Small intestine (tissue), 7 donors: ENCODE measurements around the gene C6. TPM values are rescaled to one million over a fixed set of nuclear protein-coding genes. Genes with fewer than 3 reads are reported as not detected.
"Not testable (repeated sequence)": the region's sequence is repeated elsewhere in the genome, so short reads cannot be mapped to it uniquely, and the experiment has no call there.

Source experiments
- DNase-seq, 2 donors: peaks; one replicate each; pipeline versions ENCODE4 v3.0.0 to v3.0.0-alpha.2; 2013
- FAIRE-seq: peaks from 2 replicates; lab custom pipeline; 2012; peaks lifted over from hg19 to GRCh38; lab: Jason Lieb, UNC
- H3K27ac ChIP-seq, 3 donors: one replicate each; pipeline ENCODE4 v1.5.1; 2013; ENCODE audit warnings: low read length in 2 of 3, mild to moderate bottlenecking in 2 of 3, control low read depth in 1 of 3, inconsistent platforms in 1 of 3, low read depth in 1 of 3, moderate library complexity in 1 of 3
- H3K27me3 ChIP-seq, 3 donors: one replicate each; pipeline ENCODE4 v1.6.1; 2013; ENCODE audit warnings: low read length in 3 of 3, inconsistent platforms in 1 of 3; ENCODE audit not compliant: control insufficient read depth in 3 of 3, insufficient read depth in 3 of 3
- H3K36me3 ChIP-seq, 3 donors: one replicate each; pipeline ENCODE4 v1.6.1; 2013; ENCODE audit warnings: low read length in 3 of 3, inconsistent platforms in 1 of 3, low read depth in 1 of 3, mild to moderate bottlenecking in 1 of 3, moderate library complexity in 1 of 3; ENCODE audit not compliant: control insufficient read depth in 3 of 3, insufficient read depth in 2 of 3
- H3K4me1 ChIP-seq, 3 donors: one replicate each; pipeline ENCODE4 v1.6.1; 2013; ENCODE audit warnings: low read length in 2 of 3, inconsistent platforms in 1 of 3, low read depth in 1 of 3, mild to moderate bottlenecking in 1 of 3, moderate library complexity in 1 of 3; ENCODE audit not compliant: control insufficient read depth in 3 of 3, insufficient read depth in 2 of 3
- H3K4me3 ChIP-seq, 3 donors: one replicate each; pipeline ENCODE4 v1.5.1; 2013; ENCODE audit warnings: low read length in 3 of 3, control low read depth in 1 of 3, inconsistent platforms in 1 of 3, low read depth in 1 of 3, mild to moderate bottlenecking in 1 of 3, moderate library complexity in 1 of 3
- H3K9me3 ChIP-seq, 2 donors: one replicate each; pipeline ENCODE4 v1.6.1; 2013; ENCODE audit warnings: low read depth in 1 of 2, low read length in 1 of 2; ENCODE audit not compliant: control insufficient read depth in 2 of 2, insufficient read depth in 1 of 2
- WGBS, 3 donors: extraction: QIAGEN DNeasy Blood & Tissue Kit; methylation state at CpG; one replicate each; pipeline ENCODE4 v1.1.7; 2013; 5-methylcytosine and 5-hydroxymethylcytosine counted together
- polyA plus RNA-seq, 4 donors: library from polyadenylated mRNA; stranded (reverse) in 3 of 4; unstranded in 1 of 4; fragments of 200-250 nt in 3 of 4; fragments of 120-200 nt in 1 of 4; gene quantifications; one replicate each; pipeline versions ENCODE4 v1.2.1 to v1.2.3, GENCODE V29; 2013
- donor health status: healthy with polysubstance abuse.
- donor health status: control.
- donor health status: control.
- donor health status: Bipolar disorder and iron deficiency.
- donor health status: healthy.

The C6 gene
- polyA plus RNA-seq, 4 donors = 0.27 to 122 (median 0.71) TPM

GRCh38 chr5:41214182-41214581, 850 bp upstream of the C6 start:
- Histone ChIP-seq H3K4me1 (peaks cover 0 to 17% (median 0%) of the 10 kb centered on the region in 3 donors), H3K36me3 (no peaks in the 10 kb centered on the region), H3K27ac (peak overlapping the region in 1 of 3 donors; percentile 38), H3K9me3 (no peaks in the 10 kb centered on the region), H3K27me3 (no peaks in the 10 kb centered on the region), H3K4me3 (no peak overlapping the region)
- FAIRE-seq (no peak), DNase-seq (peak in 1 of 2 donors; percentile 44)

- no peaks in the 10 kb centered on the region for H3K36me3 ChIP-seq
- no peaks in the 10 kb centered on the region for H3K9me3 ChIP-seq
- FAIRE-seq (no peak), DNase-seq (no peak)
- peak overlapping the region in 1 of 3 donors; percentile 13 for H3K4me3 ChIP-seq
- H3K4me1 ChIP-seq = peaks cover 0 to 10% (median 0%) of the 10 kb centered on the region in 3 donors
- no peaks in the 10 kb centered on the region for H3K27me3 ChIP-seq
- WGBS, 3 donors = 7 to 64% (median 34%) methylated on average over 1 of the region's 1 CpG
- H3K27ac ChIP-seq = peak overlapping the region in 1 of 3 donors; percentile 38
These were observed 397 bp downstream of the C6 start for GRCh38 chr5:41212935-41213334.

- peak overlapping the region in 1 of 3 donors; percentile 8 for H3K4me3 ChIP-seq
- WGBS, 3 donors = 91 to 93% (median 92%) methylated on average over 4 of the region's 4 CpGs
- no peaks in the 10 kb centered on the region for H3K36me3 ChIP-seq
- DNase-seq (no peak), FAIRE-seq (no peak)
- H3K27me3 ChIP-seq = no peaks in the 10 kb centered on the region
- H3K27ac ChIP-seq = no peak overlapping the region
- peaks cover 0 to 10% (median 0%) of the 10 kb centered on the region in 3 donors for H3K4me1 ChIP-seq
- no peaks in the 10 kb centered on the region for H3K9me3 ChIP-seq
These were observed 1.9 kb downstream of the C6 start for GRCh38 chr5:41211417-41211816.

- H3K4me1 ChIP-seq, H3K27ac ChIP-seq, DNase-seq: not testable (repeated sequence)
These were observed 7.9 kb downstream of the C6 start for GRCh38 chr5:41205475-41205874.

GRCh38 chr5:41203033-41203432, 10.3 kb downstream of the C6 start:
- DNase-seq = no peak
- 82 to 92% (median 83%) methylated on average over 2 of the region's 2 CpGs for WGBS, 3 donors
- no peak overlapping the region for H3K4me3 ChIP-seq
- no peak for FAIRE-seq
- no peaks in the 10 kb centered on the region for H3K27me3 ChIP-seq
- peaks cover 0 to 14% (median 0%) of the 10 kb centered on the region in 3 donors for H3K36me3 ChIP-seq
- peaks cover 0 to 10% of the 10 kb centered on the region in 2 donors for H3K9me3 ChIP-seq
- H3K27ac ChIP-seq = no peak overlapping the region
- peaks cover 0 to 7% (median 0%) of the 10 kb centered on the region in 3 donors for H3K4me1 ChIP-seq

More at GRCh38 chr5:41205475-41205874, 7.9 kb downstream of the C6 start:
- H3K4me3 ChIP-seq, FAIRE-seq, H3K27me3 ChIP-seq: not testable (repeated sequence)
- H3K36me3 ChIP-seq = peaks cover 0 to 14% (median 0%) of the 10 kb centered on the region in 3 donors
- H3K9me3 ChIP-seq = peaks cover 0 to 10% of the 10 kb centered on the region in 2 donors
- 88 to 94% (median 92%) methylated on average over 8 of the region's 8 CpGs for WGBS, 3 donors

GRCh38 chr5:41201082-41201772, 12.1 kb downstream of the C6 start:
- Histone ChIP-seq H3K4me1 (peaks cover 0 to 7% (median 0%) of the 10 kb centered on the region in 3 donors), H3K27me3 (no peaks in the 10 kb centered on the region), H3K4me3 (no peak overlapping the region), H3K9me3 (peaks cover 0 to 10% of the 10 kb centered on the region in 2 donors), H3K36me3 (peaks cover 0 to 14% (median 0%) of the 10 kb centered on the region in 3 donors), H3K27ac (no peak overlapping the region)
- 65 to 73% (median 67%) methylated on average over 1 of the region's 1 CpG for WGBS, 3 donors
- FAIRE-seq (no peak), DNase-seq (no peak)

GRCh38 chr5:41200506-41200905, 12.8 kb downstream of the C6 start:
- Histone ChIP-seq H3K27me3 (no peaks in the 10 kb centered on the region), H3K4me1 (peaks cover 0 to 7% (median 0%) of the 10 kb centered on the region in 3 donors), H3K9me3 (peaks cover 0 to 5% of the 10 kb centered on the region in 2 donors), H3K36me3 (peaks cover 0 to 11% (median 0%) of the 10 kb centered on the region in 3 donors), H3K27ac (no peak overlapping the region), H3K4me3 (no peak overlapping the region)
- 81 to 95% (median 84%) methylated on average over 2 of the region's 2 CpGs for WGBS, 3 donors
- FAIRE-seq (no peak), DNase-seq (no peak)

GRCh38 chr5:41199660-41200059, 13.7 kb downstream of the C6 start:
- Histone ChIP-seq H3K9me3 (no peaks in the 10 kb centered on the region), H3K36me3 (peaks cover 0 to 10% (median 0%) of the 10 kb centered on the region in 3 donors), H3K4me3 (no peak overlapping the region), H3K27me3 (no peaks in the 10 kb centered on the region), H3K4me1 (peaks cover 0 to 7% (median 0%) of the 10 kb centered on the region in 3 donors), H3K27ac (no peak overlapping the region)
- DNase-seq = no peak
- no peak for FAIRE-seq
- 55 to 82% (median 61%) methylated on average over 3 of the region's 3 CpGs for WGBS, 3 donors
